PFSK-1 (cell line): ENCODE results near the gene DMPK.

ENCODE experiments used
- POLR2AphosphoS5 ChIP-seq: IDR thresholded peaks from 2 replicates; pipeline ENCODE4 v1.6.1; 2012; ENCODE audit warnings: low read depth, mild to moderate bottlenecking, control low read depth, low read length, moderate library complexity
- SIN3A ChIP-seq: IDR thresholded peaks from 2 replicates; pipeline ENCODE4 v1.6.1; 2012; ENCODE audit warnings: mild to moderate bottlenecking, low read length, moderate library complexity, borderline replicate concordance; ENCODE audit not compliant: insufficient read depth
- TF ChIP-seq, protein P1 (sequence below), 2 experiments: IDR thresholded peaks; 2 replicates each; pipeline versions ENCODE4 v1.6.1 to v1.8.0; 2011 to 2012; ENCODE audit warnings: low read depth in 2 of 2, low read length in 2 of 2, control low read depth in 1 of 2, inconsistent platforms in 1 of 2, mild to moderate bottlenecking in 1 of 2, moderate library complexity in 1 of 2; ENCODE audit not compliant: insufficient read depth in 1 of 2

DNA sequence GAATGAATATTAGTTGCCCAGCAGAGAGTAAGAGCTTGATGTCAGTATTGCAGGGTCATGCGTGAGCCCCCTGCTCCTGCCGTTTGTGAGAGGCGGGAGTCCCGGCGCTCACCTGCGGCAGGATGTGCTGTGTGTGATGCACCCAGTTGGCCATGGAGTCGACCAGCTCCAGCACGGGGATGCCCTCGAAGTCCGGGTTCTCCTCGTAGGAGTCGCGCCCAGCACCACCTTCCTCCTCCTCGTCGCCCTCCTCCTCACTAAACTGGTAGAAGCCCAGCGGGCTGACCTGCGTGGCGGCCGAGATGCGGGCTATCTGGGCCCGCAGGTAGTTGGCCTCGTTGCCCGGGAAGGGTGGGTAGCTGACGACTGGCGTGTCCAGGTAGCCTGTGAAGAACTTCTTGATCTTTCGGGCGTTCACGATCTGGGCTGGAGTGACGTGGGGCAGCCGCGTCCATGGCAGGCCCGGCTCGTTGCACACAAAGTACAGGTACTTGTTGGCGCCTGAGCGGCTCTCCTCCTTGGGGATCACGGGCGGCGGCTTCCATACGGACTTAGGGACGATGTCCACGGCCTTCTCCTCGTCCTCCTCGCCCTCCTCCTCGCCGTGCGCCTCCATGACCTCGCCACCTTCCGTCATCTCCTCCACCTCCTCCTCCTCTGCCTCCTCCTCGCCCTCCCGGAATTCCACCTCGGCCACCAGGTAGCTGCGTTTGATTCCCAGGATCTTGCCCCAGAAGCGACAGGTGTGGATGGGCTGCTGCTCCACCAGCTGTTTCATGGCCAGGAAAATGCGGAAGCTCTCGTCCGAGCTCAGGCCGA lies 22.1 kb upstream of the DMPK start:
- TF ChIP-seq POLR2AphosphoS5 (no peak), SIN3A (no peak)
- TF ChIP-seq, protein P1, sequence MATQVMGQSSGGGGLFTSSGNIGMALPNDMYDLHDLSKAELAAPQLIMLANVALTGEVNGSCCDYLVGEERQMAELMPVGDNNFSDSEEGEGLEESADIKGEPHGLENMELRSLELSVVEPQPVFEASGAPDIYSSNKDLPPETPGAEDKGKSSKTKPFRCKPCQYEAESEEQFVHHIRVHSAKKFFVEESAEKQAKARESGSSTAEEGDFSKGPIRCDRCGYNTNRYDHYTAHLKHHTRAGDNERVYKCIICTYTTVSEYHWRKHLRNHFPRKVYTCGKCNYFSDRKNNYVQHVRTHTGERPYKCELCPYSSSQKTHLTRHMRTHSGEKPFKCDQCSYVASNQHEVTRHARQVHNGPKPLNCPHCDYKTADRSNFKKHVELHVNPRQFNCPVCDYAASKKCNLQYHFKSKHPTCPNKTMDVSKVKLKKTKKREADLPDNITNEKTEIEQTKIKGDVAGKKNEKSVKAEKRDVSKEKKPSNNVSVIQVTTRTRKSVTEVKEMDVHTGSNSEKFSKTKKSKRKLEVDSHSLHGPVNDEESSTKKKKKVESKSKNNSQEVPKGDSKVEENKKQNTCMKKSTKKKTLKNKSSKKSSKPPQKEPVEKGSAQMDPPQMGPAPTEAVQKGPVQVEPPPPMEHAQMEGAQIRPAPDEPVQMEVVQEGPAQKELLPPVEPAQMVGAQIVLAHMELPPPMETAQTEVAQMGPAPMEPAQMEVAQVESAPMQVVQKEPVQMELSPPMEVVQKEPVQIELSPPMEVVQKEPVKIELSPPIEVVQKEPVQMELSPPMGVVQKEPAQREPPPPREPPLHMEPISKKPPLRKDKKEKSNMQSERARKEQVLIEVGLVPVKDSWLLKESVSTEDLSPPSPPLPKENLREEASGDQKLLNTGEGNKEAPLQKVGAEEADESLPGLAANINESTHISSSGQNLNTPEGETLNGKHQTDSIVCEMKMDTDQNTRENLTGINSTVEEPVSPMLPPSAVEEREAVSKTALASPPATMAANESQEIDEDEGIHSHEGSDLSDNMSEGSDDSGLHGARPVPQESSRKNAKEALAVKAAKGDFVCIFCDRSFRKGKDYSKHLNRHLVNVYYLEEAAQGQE (IDR thresholded peaks at IDR 0.05; ENCODE audit: insufficient read depth in 1 of 2, low read depth in 2 of 2, low read length in 2 of 2): no peak
